Retina (tissue), 1 donor: ENCODE data around the gene PRELID1.
"Not testable (repeated sequence)": the region's sequence is repeated elsewhere in the genome, so short reads cannot be mapped to it uniquely, and the experiment has no call there.

ENCODE experiments used
- DNase-seq: peaks from one replicate; pipeline ENCODE4 v3.0.0-alpha.2; 2016

The PRELID1 gene

DNA sequence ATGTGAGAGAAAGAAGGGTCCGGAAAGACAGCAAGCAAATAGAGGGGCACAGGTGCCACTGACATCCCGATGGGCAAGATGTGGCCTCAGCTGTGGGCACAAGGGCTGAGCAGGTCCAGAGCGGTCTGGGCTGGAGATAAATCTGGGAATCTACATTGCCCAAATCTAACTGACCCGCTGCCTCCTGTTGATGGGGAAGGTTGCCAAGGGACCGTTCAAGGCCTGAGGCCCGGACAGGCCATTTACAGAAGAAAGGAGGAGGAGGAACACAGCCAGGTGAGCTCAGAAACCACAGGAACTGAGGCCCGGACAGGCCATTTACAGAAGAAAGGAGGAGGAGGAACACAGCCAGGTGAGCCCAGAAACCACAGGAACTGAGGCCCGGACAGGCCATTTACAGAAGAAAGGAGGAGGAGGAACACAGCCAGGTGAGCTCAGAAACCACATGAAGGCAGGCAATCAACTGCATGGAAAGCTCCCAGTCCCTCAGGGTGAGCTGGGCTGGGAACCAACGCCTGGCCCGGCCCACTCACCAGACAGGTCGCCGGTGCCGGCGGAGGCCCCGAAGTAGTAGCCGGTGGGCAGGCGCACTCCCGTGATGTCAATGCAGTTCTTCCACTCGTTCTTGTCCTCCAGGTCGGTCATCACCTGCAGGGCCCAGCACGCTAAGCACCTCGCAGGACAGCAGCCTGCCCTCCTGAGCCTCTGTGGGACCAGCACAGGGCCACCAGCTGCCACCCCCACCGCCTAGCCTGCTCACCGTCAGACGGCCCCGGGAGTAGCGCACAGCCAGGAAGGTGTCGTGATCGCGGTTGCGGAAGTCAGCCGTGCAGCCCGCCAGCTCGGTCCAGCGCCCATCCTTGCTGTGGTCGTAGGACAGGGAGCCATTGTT, 33.2 kb downstream of the PRELID1 start:
- DNase-seq = no peak

DNA sequence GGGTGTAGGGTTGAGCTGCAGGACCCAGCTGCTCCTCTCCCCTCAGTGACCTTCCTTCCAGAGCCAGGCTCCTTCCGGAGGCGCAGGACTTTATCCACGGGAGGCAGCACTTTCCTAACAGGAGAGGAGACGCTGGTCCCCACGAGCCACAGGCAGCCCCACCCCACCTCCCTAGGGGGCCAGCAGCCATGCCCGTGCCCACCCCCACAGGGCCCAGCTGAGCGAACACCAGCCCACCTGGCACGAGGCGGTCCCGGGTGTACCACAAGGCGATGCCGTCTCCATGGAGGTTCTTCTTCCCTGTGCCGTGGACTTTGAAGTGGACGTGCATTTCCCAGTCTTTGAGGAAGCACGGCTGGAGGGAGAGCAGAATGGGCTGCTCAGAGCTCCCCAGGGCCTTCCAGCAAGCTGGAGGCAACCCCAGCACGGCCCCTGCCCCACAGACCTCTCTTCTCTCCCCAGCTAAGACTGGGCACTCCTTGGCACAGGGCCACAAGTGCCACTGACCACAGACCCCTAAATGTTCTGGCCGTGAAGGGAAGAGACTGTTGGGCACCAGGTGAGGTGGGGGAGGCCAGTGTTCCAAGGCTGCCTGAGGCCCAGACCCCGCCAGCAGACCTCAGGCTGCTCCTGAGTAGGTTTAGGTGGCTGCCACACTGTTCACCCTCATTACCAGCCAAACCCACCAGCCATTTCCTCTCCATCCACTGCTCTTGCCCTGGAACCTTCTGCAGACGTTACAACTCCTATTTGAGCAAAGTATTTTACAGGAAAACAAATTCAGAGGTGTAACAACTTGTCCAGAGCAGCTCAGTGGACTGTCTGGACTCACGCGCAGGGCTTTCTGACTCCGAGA, 34.9 kb downstream of the PRELID1 start:
- DNase-seq = no peak

- no peak for DNase-seq
These were observed 35.6 kb downstream of the PRELID1 start for GRCh38 chr5:177339107-177339638.

DNA sequence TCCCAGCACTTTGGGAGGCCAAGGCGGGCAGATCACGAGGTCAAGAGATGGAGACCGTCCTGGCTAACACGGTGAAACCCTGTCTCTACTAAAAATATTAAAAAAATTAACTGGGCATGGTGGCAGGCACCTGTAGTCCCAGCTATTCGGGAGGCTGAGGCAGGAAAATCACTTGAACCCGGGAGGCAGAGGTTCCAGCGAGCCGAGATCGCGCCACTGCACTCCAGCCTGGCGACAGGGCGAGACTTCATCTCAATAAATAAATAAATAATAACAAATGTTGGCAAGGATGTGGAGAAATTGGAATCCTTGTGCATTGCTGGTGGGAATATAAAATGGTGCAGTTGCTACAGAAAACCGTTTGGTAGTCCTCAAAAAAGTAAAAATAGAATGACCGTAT, 39.4 kb downstream of the PRELID1 start:
- DNase-seq = not testable (repeated sequence)

- no peak for DNase-seq
These were observed 40.2 kb downstream of the PRELID1 start for GRCh38 chr5:177343777-177344176.

GRCh38 chr5:177344891-177345290, 41.3 kb downstream of the PRELID1 start:
- no peak for DNase-seq

DNA sequence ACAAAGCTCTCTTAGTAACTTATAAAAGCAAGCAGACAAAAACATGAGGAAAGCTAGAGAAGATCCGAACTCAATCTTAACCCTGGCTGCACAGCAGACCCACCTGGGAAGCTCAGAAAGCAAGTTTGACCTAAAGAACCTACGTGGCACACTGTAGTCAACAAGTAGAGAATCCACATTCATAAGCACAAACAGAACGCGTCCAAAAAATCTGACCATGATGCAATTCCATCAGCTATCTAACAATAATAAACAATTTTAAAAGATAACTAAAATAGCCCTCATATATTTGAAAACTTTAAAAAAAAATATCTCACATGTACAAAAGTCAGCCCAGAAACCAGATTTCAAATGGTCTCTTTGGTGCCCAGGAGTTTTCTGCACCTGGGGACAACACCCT, 43.2 kb downstream of the PRELID1 start:
- DNase-seq = no peak

GRCh38 chr5:177347699-177348098, 44.1 kb downstream of the PRELID1 start:
- DNase-seq = no peak

- no peak for DNase-seq
These were observed 45.7 kb downstream of the PRELID1 start for GRCh38 chr5:177349362-177349647.

GRCh38 chr5:177349762-177350161, 46.2 kb downstream of the PRELID1 start:
- DNase-seq = no peak

DNA sequence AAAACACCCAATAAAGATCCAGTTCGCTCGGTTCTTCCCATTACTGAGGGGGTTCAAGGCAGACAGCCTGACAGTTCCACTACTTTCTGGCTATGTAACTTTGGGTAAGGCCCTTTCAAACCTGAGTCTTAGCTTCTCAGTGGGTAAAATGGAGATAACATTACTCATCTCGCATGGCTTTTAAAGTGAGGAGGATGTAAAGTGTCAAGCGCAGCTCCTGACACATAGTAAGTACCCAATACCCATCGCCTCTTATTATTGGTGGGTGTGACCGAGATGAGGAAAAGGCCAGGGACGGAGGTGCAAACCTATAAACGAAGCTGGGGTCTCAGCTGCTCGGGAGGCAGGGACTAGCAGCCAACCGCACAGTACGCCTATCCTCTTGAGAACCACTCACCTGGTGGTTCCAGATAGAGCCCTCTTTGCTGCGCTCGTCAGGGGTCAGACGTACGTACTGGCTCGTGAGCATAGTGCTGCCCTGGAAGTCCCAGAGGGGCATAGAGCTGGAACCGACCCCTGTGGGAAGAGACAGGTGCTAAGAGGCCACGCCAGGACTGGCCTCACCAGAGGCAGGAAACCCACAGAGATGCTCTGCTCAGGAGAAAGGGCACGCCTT, 47.3 kb downstream of the PRELID1 start:
- no peak for DNase-seq

GRCh38 chr5:177351392-177352329, 48.1 kb downstream of the PRELID1 start, which contains the start of gene LMAN2:
LMAN2 (minus strand) TSS chr5:177351668; CDS start chr5:177351647, 21 bp downstream.
- DNase-seq = peak; percentile 98

DNA sequence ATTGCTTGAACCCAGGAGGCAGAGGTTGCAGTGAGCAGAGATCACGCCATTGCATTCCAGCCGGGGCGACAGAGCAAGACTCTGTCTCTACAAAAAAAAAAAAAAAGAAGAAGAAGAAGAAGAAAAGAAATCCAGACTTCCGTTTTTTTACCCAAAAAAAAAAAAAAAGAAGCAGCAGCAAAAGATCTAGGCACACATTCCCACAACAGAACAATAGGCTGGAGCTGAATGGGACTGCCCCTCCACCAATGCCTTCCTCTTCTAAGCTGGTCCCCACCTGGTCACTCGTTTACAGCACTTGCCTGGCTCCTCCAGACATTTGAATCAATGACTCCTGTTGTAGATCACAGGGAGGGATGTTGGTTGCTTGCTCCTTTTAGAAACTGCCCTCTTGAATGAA, 49.5 kb downstream of the PRELID1 start:
- DNase-seq = no peak

- no peak for DNase-seq
These were observed 50.7 kb downstream of the PRELID1 start for GRCh38 chr5:177354256-177354655.

- no peak for DNase-seq
These were observed 51.1 kb downstream of the PRELID1 start for GRCh38 chr5:177354711-177355110.

- DNase-seq = no peak
These were observed 51.7 kb downstream of the PRELID1 start for GRCh38 chr5:177355162-177355867.

DNA sequence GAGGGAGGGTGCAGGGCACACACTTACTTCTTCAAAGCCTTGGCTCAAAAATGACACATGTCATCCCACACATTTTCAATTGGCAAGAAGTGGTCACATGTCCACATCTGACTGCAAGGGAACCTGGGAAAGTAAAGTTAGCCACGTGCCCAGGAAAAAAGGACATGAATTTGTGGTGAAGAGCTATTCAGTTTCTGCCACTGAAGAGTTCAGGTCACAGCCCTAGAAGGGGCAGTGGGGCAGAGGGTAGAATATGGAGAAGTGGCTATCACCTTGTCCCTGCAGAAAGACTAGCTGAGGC, 52.2 kb downstream of the PRELID1 start:
- DNase-seq = no peak
